ENCODE results near the gene AEBP2.

Gene AEBP2

DNA sequence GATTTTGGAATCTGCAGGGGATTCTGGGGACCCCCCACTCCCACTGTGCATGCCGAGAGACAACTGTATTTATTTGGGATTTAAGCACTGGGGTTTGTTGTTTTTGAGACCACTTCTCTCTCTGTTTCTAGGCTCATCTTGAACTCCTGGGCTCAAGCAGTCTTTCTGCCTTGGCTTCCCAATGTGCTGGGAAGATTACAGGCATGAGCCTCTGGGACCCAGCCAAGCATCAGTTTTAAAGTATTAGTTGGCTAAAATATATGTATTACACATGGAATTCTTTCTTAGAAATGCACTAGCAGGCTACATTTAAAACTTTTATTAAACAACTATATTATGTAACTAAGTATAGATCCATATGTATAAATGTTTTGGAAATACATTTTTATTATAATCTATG, 78.3 kb downstream of the AEBP2 start:
- H3K4me3 ChIP-seq (ENCODE audit: insufficient read depth, low read length, poor library complexity, severe bottlenecking): no peak overlapping the region
- no peak overlapping the region for H3K27ac ChIP-seq (ENCODE audit: low read depth, low read length)
- no peak for TF ChIP-seq EZH2phosphoT487 (conservative IDR thresholded peaks at IDR 0.05; ENCODE audit: low read length)
- TF ChIP-seq, protein P1, sequence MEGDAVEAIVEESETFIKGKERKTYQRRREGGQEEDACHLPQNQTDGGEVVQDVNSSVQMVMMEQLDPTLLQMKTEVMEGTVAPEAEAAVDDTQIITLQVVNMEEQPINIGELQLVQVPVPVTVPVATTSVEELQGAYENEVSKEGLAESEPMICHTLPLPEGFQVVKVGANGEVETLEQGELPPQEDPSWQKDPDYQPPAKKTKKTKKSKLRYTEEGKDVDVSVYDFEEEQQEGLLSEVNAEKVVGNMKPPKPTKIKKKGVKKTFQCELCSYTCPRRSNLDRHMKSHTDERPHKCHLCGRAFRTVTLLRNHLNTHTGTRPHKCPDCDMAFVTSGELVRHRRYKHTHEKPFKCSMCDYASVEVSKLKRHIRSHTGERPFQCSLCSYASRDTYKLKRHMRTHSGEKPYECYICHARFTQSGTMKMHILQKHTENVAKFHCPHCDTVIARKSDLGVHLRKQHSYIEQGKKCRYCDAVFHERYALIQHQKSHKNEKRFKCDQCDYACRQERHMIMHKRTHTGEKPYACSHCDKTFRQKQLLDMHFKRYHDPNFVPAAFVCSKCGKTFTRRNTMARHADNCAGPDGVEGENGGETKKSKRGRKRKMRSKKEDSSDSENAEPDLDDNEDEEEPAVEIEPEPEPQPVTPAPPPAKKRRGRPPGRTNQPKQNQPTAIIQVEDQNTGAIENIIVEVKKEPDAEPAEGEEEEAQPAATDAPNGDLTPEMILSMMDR (IDR thresholded peaks at IDR 0.05; ENCODE audit: insufficient read depth, low read length, poor library complexity, severe bottlenecking): no peak
- H3K4me2 ChIP-seq (ENCODE audit: low read depth, low read length, poor library complexity, severe bottlenecking): no peak overlapping the region
- no peaks in the 10 kb centered on the region for H3K9me3 ChIP-seq (ENCODE audit: insufficient read depth, low read length)
- no peaks in the 10 kb centered on the region for H3K9me2 ChIP-seq (replicated peaks; ENCODE audit: insufficient read depth, low read length)
- no peak overlapping the region for H2AFZ ChIP-seq (ENCODE audit: low read depth, low read length, severe bottlenecking)
- peaks cover 14% of the 10 kb centered on the region; the same call in 1 of the 2 replicates for H3F3A ChIP-seq (ENCODE audit: insufficient read depth)
- no peaks in the 10 kb centered on the region for H3K27me3 ChIP-seq (ENCODE audit: low read length)
- no peaks in the 10 kb centered on the region for H3K79me2 ChIP-seq (ENCODE audit: insufficient read depth, low read length)
- no peak overlapping the region for H3K9ac ChIP-seq (ENCODE audit: low read length)
- H3K36me3 ChIP-seq (ENCODE audit: low read length): peaks cover 45% of the 10 kb centered on the region; the same call in 1 of the 2 replicates
- no peaks in the 10 kb centered on the region for H4K20me1 ChIP-seq (ENCODE audit: low read depth, low read length)

DNA sequence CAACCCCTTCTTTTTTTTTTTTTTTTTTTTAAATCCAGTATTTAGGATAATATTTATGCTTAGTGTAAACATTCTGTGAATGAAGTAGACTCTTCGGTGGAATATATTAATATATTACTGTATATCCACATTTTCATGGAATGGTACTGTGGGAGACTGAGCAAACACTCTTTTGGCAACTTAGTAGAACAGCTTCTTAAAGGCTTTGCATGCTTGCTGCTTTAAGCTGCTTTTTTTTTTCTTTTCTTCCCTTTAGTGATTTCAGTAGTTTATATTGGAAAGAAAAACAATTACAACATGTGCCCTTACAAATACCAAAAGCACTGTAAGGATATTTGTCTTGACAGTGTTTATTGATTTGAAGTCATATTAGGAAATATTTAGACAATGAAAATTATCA, 78.9 kb downstream of the AEBP2 start:
- Histone ChIP-seq H3K27me3 (ENCODE audit: low read length) (no peaks in the 10 kb centered on the region), H3K27ac (ENCODE audit: low read depth, low read length) (no peak overlapping the region), H3K9me3 (ENCODE audit: insufficient read depth, low read length) (no peaks in the 10 kb centered on the region), H3F3A (ENCODE audit: insufficient read depth) (peaks cover 11% of the 10 kb centered on the region; the same call in 1 of the 2 replicates), H3K36me3 (ENCODE audit: low read length) (peaks cover 42% of the 10 kb centered on the region; the same call in 1 of the 2 replicates), H4K20me1 (ENCODE audit: low read depth, low read length) (no peaks in the 10 kb centered on the region), H3K79me2 (ENCODE audit: insufficient read depth, low read length) (no peaks in the 10 kb centered on the region), H2AFZ (ENCODE audit: low read depth, low read length, severe bottlenecking) (no peak overlapping the region), H3K4me2 (ENCODE audit: low read depth, low read length, poor library complexity, severe bottlenecking) (no peak overlapping the region), H3K4me3 (ENCODE audit: insufficient read depth, low read length, poor library complexity, severe bottlenecking) (no peak overlapping the region), H3K9ac (ENCODE audit: low read length) (no peak overlapping the region), H3K9me2 (replicated peaks; ENCODE audit: insufficient read depth, low read length) (no peaks in the 10 kb centered on the region)
- TF ChIP-seq, protein P1 (IDR thresholded peaks at IDR 0.05; ENCODE audit: insufficient read depth, low read length, poor library complexity, severe bottlenecking): no peak
- no peak for TF ChIP-seq EZH2phosphoT487 (conservative IDR thresholded peaks at IDR 0.05; ENCODE audit: low read length)

DNA sequence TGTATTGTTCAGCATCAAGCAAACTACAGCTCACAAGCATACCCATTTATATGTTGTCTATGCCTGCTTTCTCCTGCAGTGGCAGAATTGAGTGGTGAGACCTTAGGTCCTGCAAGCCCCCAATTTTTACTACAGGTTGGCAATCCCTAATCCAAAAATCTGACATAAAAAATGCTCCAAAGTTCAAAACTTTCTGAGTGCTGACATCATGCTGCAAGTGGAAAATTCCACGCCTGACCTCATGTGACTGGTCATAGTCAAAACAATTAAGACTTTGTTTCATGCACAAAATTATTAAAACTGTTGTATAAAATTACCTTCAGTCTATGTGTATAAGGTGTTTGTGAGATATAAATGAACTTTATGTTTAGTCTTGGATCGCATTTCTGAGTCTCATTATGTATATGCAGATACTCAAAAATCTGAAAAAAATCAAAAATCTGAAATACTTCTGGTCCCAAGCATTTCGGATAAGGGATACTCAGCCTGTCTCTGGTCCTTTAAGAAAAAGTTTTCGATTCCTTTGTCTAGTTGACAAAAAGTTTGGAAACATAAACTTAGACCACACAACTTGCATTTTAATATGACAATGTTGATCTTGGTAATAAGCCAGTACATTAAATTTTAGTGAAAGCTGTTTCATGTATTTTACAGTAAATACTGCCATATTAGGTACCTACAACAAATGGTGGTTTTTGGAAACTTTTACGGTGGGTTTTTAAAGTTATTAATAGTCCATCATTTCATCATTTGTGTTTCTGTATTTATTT, 81.5 kb downstream of the AEBP2 start:
- Histone ChIP-seq H3K9me2 (replicated peaks; ENCODE audit: insufficient read depth, low read length) (no peaks in the 10 kb centered on the region), H3K27ac (ENCODE audit: low read depth, low read length) (peak overlapping the region; percentile 70), H3K4me3 (ENCODE audit: insufficient read depth, low read length, poor library complexity, severe bottlenecking) (no peak overlapping the region), H3K36me3 (ENCODE audit: low read length) (peaks cover 25% of the 10 kb centered on the region; the same call in 1 of the 2 replicates), H3K9ac (ENCODE audit: low read length) (no peak overlapping the region), H2AFZ (ENCODE audit: low read depth, low read length, severe bottlenecking) (no peak overlapping the region), H3K27me3 (ENCODE audit: low read length) (no peaks in the 10 kb centered on the region), H3K79me2 (ENCODE audit: insufficient read depth, low read length) (no peaks in the 10 kb centered on the region), H4K20me1 (ENCODE audit: low read depth, low read length) (no peaks in the 10 kb centered on the region), H3K4me2 (ENCODE audit: low read depth, low read length, poor library complexity, severe bottlenecking) (peak overlapping the region; percentile 44), H3F3A (ENCODE audit: insufficient read depth) (peaks cover 15% of the 10 kb centered on the region; the same call in 1 of the 2 replicates), H3K9me3 (ENCODE audit: insufficient read depth, low read length) (no peaks in the 10 kb centered on the region)
- no peak for TF ChIP-seq EZH2phosphoT487 (conservative IDR thresholded peaks at IDR 0.05; ENCODE audit: low read length)

DNA sequence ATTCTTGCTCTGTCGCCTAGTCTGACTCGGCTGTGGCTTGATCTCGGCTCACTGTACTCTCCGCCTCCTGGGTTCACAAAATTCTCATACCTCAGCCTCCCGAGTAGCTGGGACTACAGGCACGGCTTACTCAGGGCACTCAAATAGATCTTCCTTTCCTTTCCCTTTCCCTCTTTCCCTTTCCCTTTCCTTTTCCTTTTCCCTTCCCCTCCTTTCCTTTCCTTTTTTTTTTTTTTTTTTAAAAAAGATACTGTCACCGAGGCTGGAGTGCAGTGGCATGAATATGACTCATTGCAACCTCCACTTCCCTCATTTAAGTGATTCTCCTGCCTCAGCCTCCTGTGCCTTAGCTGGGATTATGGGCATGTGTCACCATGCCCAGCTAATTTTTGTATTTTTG, 86.0 kb downstream of the AEBP2 start:
- Histone ChIP-seq H3K27ac (ENCODE audit: low read depth, low read length) (no peak overlapping the region), H3F3A (ENCODE audit: insufficient read depth) (peaks cover 10% of the 10 kb centered on the region; the same call in 1 of the 2 replicates), H3K9ac (ENCODE audit: low read length) (no peak overlapping the region), H3K79me2 (ENCODE audit: insufficient read depth, low read length) (no peaks in the 10 kb centered on the region), H3K4me3 (ENCODE audit: insufficient read depth, low read length, poor library complexity, severe bottlenecking) (no peak overlapping the region), H3K27me3 (ENCODE audit: low read length) (no peaks in the 10 kb centered on the region), H3K4me2 (ENCODE audit: low read depth, low read length, poor library complexity, severe bottlenecking) (no peak overlapping the region), H3K36me3 (ENCODE audit: low read length) (0 out of 2 replicates have a peak, but pooled peaks cover 3% of the 10 kb centered on the region), H4K20me1 (ENCODE audit: low read depth, low read length) (no peaks in the 10 kb centered on the region), H3K9me2 (replicated peaks; ENCODE audit: insufficient read depth, low read length) (no peaks in the 10 kb centered on the region), H3K9me3 (ENCODE audit: insufficient read depth, low read length) (no peaks in the 10 kb centered on the region), H2AFZ (ENCODE audit: low read depth, low read length, severe bottlenecking) (no peak overlapping the region)
- TF ChIP-seq, protein P1 (IDR thresholded peaks at IDR 0.05; ENCODE audit: insufficient read depth, low read length, poor library complexity, severe bottlenecking): no peak
- no peak for TF ChIP-seq EZH2phosphoT487 (conservative IDR thresholded peaks at IDR 0.05; ENCODE audit: low read length)
